Caco-2 (cell line): ENCODE measurements around the gene WAPL. TPM values are rescaled to one million over a fixed set of nuclear protein-coding genes. Genes with fewer than 3 reads are reported as not detected.

Experiments
- BruUV-seq: library from RNA; stranded (reverse); fragments of 400-500 nt; replicated peaks from 2 replicates; lab custom pipeline; 2021; lab: Mats Ljungman, UMichigan
- CTCF ChIA-PET: fragments of 300-600 bp; sonication (Branson Sonifier 250); formaldehyde crosslinking; loops from one replicate; lab custom pipeline; 2022; ENCODE audit warnings: antibody characterized with exemption; lab: Charles Lee
- POLR2A ChIA-PET: fragments of 300-600 bp; sonication (Branson Sonifier 250); formaldehyde crosslinking; loops from one replicate; lab custom pipeline; 2022; ENCODE audit warnings: antibody characterized with exemption; lab: Charles Lee
- DNase-seq, 2 experiments: peaks; one replicate each; pipeline versions ENCODE4 v3.0.0 to v3.0.0-alpha.2; 2020 to 2022
- H3K27me3 ChIP-seq: replicated peaks from 2 replicates; pipeline ENCODE4 v1.6.0; 2011; ENCODE audit warnings: low read length; ENCODE audit not compliant: control insufficient read depth, insufficient read depth
- H3K36me3 ChIP-seq: 2 replicates; pipeline ENCODE4 v1.5.1; 2011; ENCODE audit warnings: low read length; ENCODE audit not compliant: control insufficient read depth, insufficient read depth
- H3K4me1 ChIP-seq: fragments of 250-450 bp; sonication (Bioruptor Pico); 2 replicates; pipeline ENCODE4 v1.5.1; 2020; ENCODE audit warnings: mild to moderate bottlenecking
- H3K4me3 ChIP-seq: 2 replicates; pipeline ENCODE4 v1.5.1; 2011; ENCODE audit warnings: low read depth, mild to moderate bottlenecking, control low read depth, low read length
- H3K9me3 ChIP-seq: fragments of 250-450 bp; sonication (Bioruptor Pico); 2 replicates; pipeline ENCODE4 v1.5.1; 2020; ENCODE audit warnings: mild to moderate bottlenecking, moderate library complexity
- H3K27ac Mint-ChIP-seq: one replicate; pipeline ENCODE4 v1.8.0; 2022; ENCODE audit warnings: mixed read lengths; ENCODE audit not compliant: unreplicated experiment
- H3K27me3 Mint-ChIP-seq: one replicate; pipeline ENCODE4 v1.8.0; 2022; ENCODE audit warnings: mixed read lengths; ENCODE audit not compliant: insufficient read depth, unreplicated experiment
- H3K36me3 Mint-ChIP-seq: one replicate; pipeline ENCODE4 v1.8.0; 2022; ENCODE audit warnings: mild to moderate bottlenecking, mixed read lengths; ENCODE audit not compliant: insufficient read depth, unreplicated experiment
- H3K4me1 Mint-ChIP-seq: one replicate; pipeline ENCODE4 v1.8.0; 2022; ENCODE audit warnings: low read depth, mixed read lengths; ENCODE audit not compliant: unreplicated experiment
- H3K4me3 Mint-ChIP-seq: one replicate; pipeline ENCODE4 v1.8.0; 2022; ENCODE audit warnings: mild to moderate bottlenecking, moderate library complexity, mixed read lengths; ENCODE audit not compliant: unreplicated experiment
- H3K9me3 Mint-ChIP-seq: one replicate; pipeline ENCODE4 v1.8.0; 2022; ENCODE audit warnings: mixed read lengths; ENCODE audit not compliant: unreplicated experiment
- CTCF ChIP-seq, 2 experiments: fragments of 200-600 bp in 1 of 2; IDR thresholded peaks; 1 replicate in 1 of 2; 2 replicates in 1 of 2; pipeline versions ENCODE4 v1.5.1 to v1.8.0; 2011 to 2022; ENCODE audit warnings: antibody characterized with exemption in 1 of 2, control low read depth in 1 of 2, inconsistent platforms in 1 of 2, low read depth in 1 of 2, low read length in 1 of 2, mild to moderate bottlenecking in 1 of 2, moderate library complexity in 1 of 2; ENCODE audit not compliant: insufficient read depth in 1 of 2, severe bottlenecking in 1 of 2, unreplicated experiment in 1 of 2
- intact Hi-C: fragments of 100-400 bp; cut with micrococcal nuclease; formaldehyde crosslinking; loops from one replicate; pipeline ENCODE4 v1.10.0; 2022; ENCODE audit not compliant: unreplicated experiment
- total RNA-seq: library from RNA; stranded (reverse); gene quantifications from 2 replicates; pipeline ENCODE4 v1.2.3, GENCODE V29; 2022

The WAPL gene
- total RNA-seq, 1 experiment from 2014 or later, result 49.2 TPM

DNA sequence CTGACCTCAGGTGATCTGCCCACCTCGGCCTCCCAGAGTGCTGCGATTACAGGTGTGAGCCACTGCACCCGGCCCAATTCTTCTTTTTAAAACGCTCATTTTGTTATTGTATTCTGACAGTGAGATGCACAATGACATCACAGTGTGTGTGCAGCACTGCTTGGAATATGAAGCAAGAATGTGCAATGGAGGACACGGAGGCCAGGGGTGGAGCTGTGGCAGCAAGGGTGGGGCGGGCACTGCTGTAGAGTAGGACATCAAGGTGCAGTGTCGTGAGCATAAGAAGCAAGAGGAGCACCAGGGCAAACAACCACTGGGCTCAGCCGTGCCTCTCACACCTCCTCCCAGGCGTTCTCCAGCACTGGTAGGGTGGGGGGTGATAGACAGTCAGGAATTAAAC, 128.2 kb downstream of the WAPL start:
- H3K9me3 ChIP-seq, result no peaks in the 10 kb centered on the region
- BruUV-seq, result no TSS peak

GRCh38 chr10:86392723-86393094, 128.9 kb downstream of the WAPL start:
- no peak overlapping the region for H3K27ac Mint-ChIP-seq

More for the DNA sequence above, 128.2 kb downstream of the WAPL start:
- ChIA-PET CTCF (no interaction called here), POLR2A (interaction anchor here (0.6 kb wide), 1 partner anchor 115 kb away, joined by 5 read pairs; no protein-coding TSS in a partner anchor)
- no peak for DNase-seq
- Histone ChIP-seq H3K27me3 (no peaks in the 10 kb centered on the region), H3K36me3 (no peaks in the 10 kb centered on the region), H3K4me1 (no peaks in the 10 kb centered on the region), H3K4me3 (no peak overlapping the region)
- no peak for TF ChIP-seq CTCF (IDR thresholded peaks at IDR 0.05; ENCODE audit: insufficient read depth in 1 of 2, low read depth in 1 of 2, low read length in 1 of 2, severe bottlenecking in 1 of 2, unreplicated experiment in 1 of 2)
- Mint-ChIP-seq H3K27me3 (peaks cover 4% of the 10 kb centered on the region), H3K9me3 (no peaks in the 10 kb centered on the region), H3K4me1 (peaks cover 3% of the 10 kb centered on the region), H3K27ac (no peak overlapping the region), H3K36me3 (no peaks in the 10 kb centered on the region), H3K4me3 (no peak overlapping the region)
- intact Hi-C loops, result no loop called here

GRCh38 chr10:86391986-86392722, 129.4 kb downstream of the WAPL start:
- no peaks in the 10 kb centered on the region for H3K27me3 ChIP-seq
- no peaks in the 10 kb centered on the region for H3K36me3 ChIP-seq
- Mint-ChIP-seq H3K27ac (no peak overlapping the region), H3K36me3 (no peaks in the 10 kb centered on the region), H3K4me3 (no peak overlapping the region), H3K4me1 (peaks cover 6% of the 10 kb centered on the region), H3K27me3 (peaks cover 7% of the 10 kb centered on the region), H3K9me3 (no peaks in the 10 kb centered on the region)
- POLR2A ChIA-PET, result no interaction called here
- no peak for TF ChIP-seq CTCF (IDR thresholded peaks at IDR 0.05; ENCODE audit: insufficient read depth in 1 of 2, low read depth in 1 of 2, low read length in 1 of 2, severe bottlenecking in 1 of 2, unreplicated experiment in 1 of 2)
- H3K9me3 ChIP-seq, result no peaks in the 10 kb centered on the region
- DNase-seq, result no peak
- H3K4me1 ChIP-seq, result no peaks in the 10 kb centered on the region
- intact Hi-C loops, result no loop called here
- CTCF ChIA-PET, result no interaction called here
- BruUV-seq, result no TSS peak
- no peak overlapping the region for H3K4me3 ChIP-seq

More at GRCh38 chr10:86392723-86393094, 128.9 kb downstream of the WAPL start:
- Histone ChIP-seq H3K27me3 (no peaks in the 10 kb centered on the region), H3K36me3 (no peaks in the 10 kb centered on the region), H3K4me3 (no peak overlapping the region), H3K4me1 (no peaks in the 10 kb centered on the region), H3K9me3 (no peaks in the 10 kb centered on the region)
- BruUV-seq, result no TSS peak
- Mint-ChIP-seq H3K9me3 (no peaks in the 10 kb centered on the region), H3K27me3 (peaks cover 7% of the 10 kb centered on the region), H3K4me1 (peaks cover 6% of the 10 kb centered on the region), H3K36me3 (no peaks in the 10 kb centered on the region), H3K4me3 (no peak overlapping the region)
- no peak for TF ChIP-seq CTCF (IDR thresholded peaks at IDR 0.05; ENCODE audit: insufficient read depth in 1 of 2, low read depth in 1 of 2, low read length in 1 of 2, severe bottlenecking in 1 of 2, unreplicated experiment in 1 of 2)
- POLR2A ChIA-PET, result interaction anchor here (0.6 kb wide), 1 partner anchor 116 kb away, joined by 5 read pairs; no protein-coding TSS in a partner anchor
- no peak for DNase-seq
- intact Hi-C loops, result no loop called here
- CTCF ChIA-PET, result no interaction called here
